Measurements from ENCODE around the gene THSD7B.

The THSD7B gene

GRCh38 chr2:137156221-137156844 lies 391.0 kb downstream of the THSD7B start:
- no peak overlapping the region for H2BK120ac ChIP-seq (ENCODE audit: low read depth, low read length)
- H3K79me1 ChIP-seq (ENCODE audit: low read depth, low read length): no peaks in the 10 kb centered on the region
- H4K8ac ChIP-seq (ENCODE audit: low read depth, low read length): no peak overlapping the region
- WGBS, 2 donors (ENCODE audit: extremely low coverage in 2 of 2, insufficient read length in 2 of 2, insufficient replicate concordance in 1 of 2): no CpG with 5 or more reads among the region's 4 CpGs
- no peak overlapping the region for H3K4me2 ChIP-seq (ENCODE audit: insufficient read depth, low read length, poor library complexity, severe bottlenecking)
- no peaks in the 10 kb centered on the region for H3K27me3 ChIP-seq (ENCODE audit: control insufficient read depth in 3 of 3, insufficient read depth in 3 of 3, low read depth in 1 of 3, low read length in 3 of 3)
- H3K9ac ChIP-seq (ENCODE audit: low read depth, low read length, poor library complexity): no peak overlapping the region
- no peak for DNase-seq (ENCODE audit: low spot score)
- no peaks in the 10 kb centered on the region for H3K4me1 ChIP-seq (ENCODE audit: control insufficient read depth in 2 of 2, insufficient read depth in 1 of 2, low read depth in 1 of 2, low read length in 2 of 2)
- no peak overlapping the region for H2BK15ac ChIP-seq (ENCODE audit: low read length)
- no peak overlapping the region for H2AK5ac ChIP-seq (ENCODE audit: low read depth, low read length)
- no peak overlapping the region for H3K4ac ChIP-seq (ENCODE audit: low read length)
- H4K91ac ChIP-seq (ENCODE audit: low read depth, low read length, poor library complexity): no peak overlapping the region
- no peak overlapping the region for H3K27ac ChIP-seq (replicated peaks; ENCODE audit: low read length)
- no peak overlapping the region for H2BK5ac ChIP-seq (ENCODE audit: low read length)
- H3K14ac ChIP-seq (ENCODE audit: low read length): no peak overlapping the region
- no peaks in the 10 kb centered on the region for H3K36me3 ChIP-seq (replicated peaks in 1 of 2; ENCODE audit: control insufficient read depth in 2 of 2, insufficient read depth in 2 of 2, low read length in 2 of 2)
- no peak overlapping the region for H2BK12ac ChIP-seq (ENCODE audit: low read length)
- no peak overlapping the region for H2AFZ ChIP-seq (ENCODE audit: low read length)
- no peak overlapping the region for H3K4me3 ChIP-seq (ENCODE audit: low read length in 2 of 2)
- H3K23ac ChIP-seq (ENCODE audit: low read depth, low read length, poor library complexity): no peak overlapping the region
- H3K18ac ChIP-seq (ENCODE audit: low read length): peak overlapping the region; percentile 46
- H3K9me3 ChIP-seq (replicated peaks in 1 of 2; ENCODE audit: control insufficient read depth in 2 of 2, insufficient read depth in 1 of 2, low read depth in 1 of 2, low read length in 2 of 2): no peaks in the 10 kb centered on the region

- H3K18ac ChIP-seq (ENCODE audit: low read length): no peak overlapping the region
- H3K4me2 ChIP-seq (ENCODE audit: insufficient read depth, low read length, poor library complexity, severe bottlenecking): no peak overlapping the region
- H3K4me1 ChIP-seq (ENCODE audit: control insufficient read depth in 2 of 2, insufficient read depth in 1 of 2, low read depth in 1 of 2, low read length in 2 of 2): no peaks in the 10 kb centered on the region
- H4K91ac ChIP-seq (ENCODE audit: low read depth, low read length, poor library complexity): no peak overlapping the region
- H3K14ac ChIP-seq (ENCODE audit: low read length): no peak overlapping the region
- no peak overlapping the region for H2AFZ ChIP-seq (ENCODE audit: low read length)
- no peak overlapping the region for H2BK5ac ChIP-seq (ENCODE audit: low read length)
- H2AK5ac ChIP-seq (ENCODE audit: low read depth, low read length): no peak overlapping the region
- no peak overlapping the region for H2BK12ac ChIP-seq (ENCODE audit: low read length)
- no peaks in the 10 kb centered on the region for H3K79me1 ChIP-seq (ENCODE audit: low read depth, low read length)
- no peak overlapping the region for H3K27ac ChIP-seq (replicated peaks; ENCODE audit: low read length)
- H3K4me3 ChIP-seq (ENCODE audit: low read length in 2 of 2): no peak overlapping the region
- no peak overlapping the region for H3K9ac ChIP-seq (ENCODE audit: low read depth, low read length, poor library complexity)
- no peak for DNase-seq (ENCODE audit: low spot score)
- H3K4ac ChIP-seq (ENCODE audit: low read length): no peak overlapping the region
- H3K27me3 ChIP-seq (ENCODE audit: control insufficient read depth in 3 of 3, insufficient read depth in 3 of 3, low read depth in 1 of 3, low read length in 3 of 3): no peaks in the 10 kb centered on the region
- no CpG with 5 or more reads among the region's 1 CpG for WGBS, 2 donors (ENCODE audit: extremely low coverage in 2 of 2, insufficient read length in 2 of 2, insufficient replicate concordance in 1 of 2)
- H3K9me3 ChIP-seq (replicated peaks in 1 of 2; ENCODE audit: control insufficient read depth in 2 of 2, insufficient read depth in 1 of 2, low read depth in 1 of 2, low read length in 2 of 2): no peaks in the 10 kb centered on the region
- no peak overlapping the region for H3K23ac ChIP-seq (ENCODE audit: low read depth, low read length, poor library complexity)
- no peak overlapping the region for H4K8ac ChIP-seq (ENCODE audit: low read depth, low read length)
- no peak overlapping the region for H2BK15ac ChIP-seq (ENCODE audit: low read length)
- H3K36me3 ChIP-seq (replicated peaks in 1 of 2; ENCODE audit: control insufficient read depth in 2 of 2, insufficient read depth in 2 of 2, low read length in 2 of 2): no peaks in the 10 kb centered on the region
- H2BK120ac ChIP-seq (ENCODE audit: low read depth, low read length): no peak overlapping the region
Measured at GRCh38 chr2:137157851-137158250, 392.5 kb downstream of the THSD7B start.

GRCh38 chr2:137161250-137161649 lies 395.9 kb downstream of the THSD7B start:
- Histone ChIP-seq H3K14ac (ENCODE audit: low read length) (no peak overlapping the region), H3K9ac (ENCODE audit: low read depth, low read length, poor library complexity) (no peak overlapping the region), H3K36me3 (replicated peaks in 1 of 2; ENCODE audit: control insufficient read depth in 2 of 2, insufficient read depth in 2 of 2, low read length in 2 of 2) (no peaks in the 10 kb centered on the region), H3K27ac (replicated peaks; ENCODE audit: low read length) (no peak overlapping the region), H3K79me1 (ENCODE audit: low read depth, low read length) (no peaks in the 10 kb centered on the region), H3K4ac (ENCODE audit: low read length) (no peak overlapping the region), H4K8ac (ENCODE audit: low read depth, low read length) (no peak overlapping the region), H3K23ac (ENCODE audit: low read depth, low read length, poor library complexity) (no peak overlapping the region), H3K27me3 (ENCODE audit: control insufficient read depth in 3 of 3, insufficient read depth in 3 of 3, low read depth in 1 of 3, low read length in 3 of 3) (no peaks in the 10 kb centered on the region), H2AK5ac (ENCODE audit: low read depth, low read length) (no peak overlapping the region), H2AFZ (ENCODE audit: low read length) (no peak overlapping the region), H3K4me1 (ENCODE audit: control insufficient read depth in 2 of 2, insufficient read depth in 1 of 2, low read depth in 1 of 2, low read length in 2 of 2) (no peaks in the 10 kb centered on the region), H3K18ac (ENCODE audit: low read length) (no peak overlapping the region), H3K4me3 (ENCODE audit: low read length in 2 of 2) (no peak overlapping the region), H2BK120ac (ENCODE audit: low read depth, low read length) (no peak overlapping the region), H3K4me2 (ENCODE audit: insufficient read depth, low read length, poor library complexity, severe bottlenecking) (no peak overlapping the region), H2BK5ac (ENCODE audit: low read length) (no peak overlapping the region), H2BK15ac (ENCODE audit: low read length) (no peak overlapping the region), H3K9me3 (replicated peaks in 1 of 2; ENCODE audit: control insufficient read depth in 2 of 2, insufficient read depth in 1 of 2, low read depth in 1 of 2, low read length in 2 of 2) (no peaks in the 10 kb centered on the region), H4K91ac (ENCODE audit: low read depth, low read length, poor library complexity) (no peak overlapping the region), H2BK12ac (ENCODE audit: low read length) (no peak overlapping the region)
- DNase-seq (ENCODE audit: low spot score): no peak

DNA sequence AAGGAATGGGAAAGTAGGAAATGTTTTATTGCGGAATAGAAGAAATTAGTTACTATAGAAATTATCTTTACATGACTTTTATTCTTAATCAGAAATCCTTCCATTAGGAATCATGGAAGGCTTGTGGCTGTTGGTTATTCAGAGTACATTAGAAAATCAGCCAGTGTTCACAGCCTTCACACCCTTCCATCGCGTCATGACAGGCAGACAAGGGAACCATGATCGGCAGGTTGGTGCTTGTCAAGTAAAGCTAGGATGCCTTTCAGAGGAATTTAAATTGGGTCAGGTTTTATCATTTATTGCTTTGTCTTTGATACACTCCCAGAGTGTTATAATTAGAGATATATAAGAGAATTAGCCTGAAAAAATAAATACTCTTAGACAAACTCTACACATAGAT lies 400.6 kb downstream of the THSD7B start:
- no peak overlapping the region for H4K91ac ChIP-seq (ENCODE audit: low read depth, low read length, poor library complexity)
- no peak overlapping the region for H3K4me3 ChIP-seq (ENCODE audit: low read length in 2 of 2)
- no peak overlapping the region for H3K18ac ChIP-seq (ENCODE audit: low read length)
- no peak overlapping the region for H3K9ac ChIP-seq (ENCODE audit: low read depth, low read length, poor library complexity)
- no peaks in the 10 kb centered on the region for H3K27me3 ChIP-seq (ENCODE audit: control insufficient read depth in 3 of 3, insufficient read depth in 3 of 3, low read depth in 1 of 3, low read length in 3 of 3)
- no peak overlapping the region for H2BK5ac ChIP-seq (ENCODE audit: low read length)
- H3K9me3 ChIP-seq (replicated peaks in 1 of 2; ENCODE audit: control insufficient read depth in 2 of 2, insufficient read depth in 1 of 2, low read depth in 1 of 2, low read length in 2 of 2): no peaks in the 10 kb centered on the region
- H2BK12ac ChIP-seq (ENCODE audit: low read length): no peak overlapping the region
- DNase-seq (ENCODE audit: low spot score): no peak
- no peak overlapping the region for H2AFZ ChIP-seq (ENCODE audit: low read length)
- H3K23ac ChIP-seq (ENCODE audit: low read depth, low read length, poor library complexity): no peak overlapping the region
- H3K27ac ChIP-seq (replicated peaks; ENCODE audit: low read length): no peak overlapping the region
- no peak overlapping the region for H2BK15ac ChIP-seq (ENCODE audit: low read length)
- no peak overlapping the region for H3K4ac ChIP-seq (ENCODE audit: low read length)
- H3K4me2 ChIP-seq (ENCODE audit: insufficient read depth, low read length, poor library complexity, severe bottlenecking): no peak overlapping the region
- H3K4me1 ChIP-seq (ENCODE audit: control insufficient read depth in 2 of 2, insufficient read depth in 1 of 2, low read depth in 1 of 2, low read length in 2 of 2): no peaks in the 10 kb centered on the region
- H4K8ac ChIP-seq (ENCODE audit: low read depth, low read length): no peak overlapping the region
- no peak overlapping the region for H2AK5ac ChIP-seq (ENCODE audit: low read depth, low read length)
- H3K36me3 ChIP-seq (replicated peaks in 1 of 2; ENCODE audit: control insufficient read depth in 2 of 2, insufficient read depth in 2 of 2, low read length in 2 of 2): no peaks in the 10 kb centered on the region
- no peaks in the 10 kb centered on the region for H3K79me1 ChIP-seq (ENCODE audit: low read depth, low read length)
- WGBS, 2 donors (ENCODE audit: extremely low coverage in 2 of 2, insufficient read length in 2 of 2, insufficient replicate concordance in 1 of 2): no CpG with 5 or more reads among the region's 4 CpGs
- no peak overlapping the region for H3K14ac ChIP-seq (ENCODE audit: low read length)
- H2BK120ac ChIP-seq (ENCODE audit: low read depth, low read length): no peak overlapping the region
